Measurements from ENCODE around the gene CD226.

- TF ChIP-seq, protein P1, sequence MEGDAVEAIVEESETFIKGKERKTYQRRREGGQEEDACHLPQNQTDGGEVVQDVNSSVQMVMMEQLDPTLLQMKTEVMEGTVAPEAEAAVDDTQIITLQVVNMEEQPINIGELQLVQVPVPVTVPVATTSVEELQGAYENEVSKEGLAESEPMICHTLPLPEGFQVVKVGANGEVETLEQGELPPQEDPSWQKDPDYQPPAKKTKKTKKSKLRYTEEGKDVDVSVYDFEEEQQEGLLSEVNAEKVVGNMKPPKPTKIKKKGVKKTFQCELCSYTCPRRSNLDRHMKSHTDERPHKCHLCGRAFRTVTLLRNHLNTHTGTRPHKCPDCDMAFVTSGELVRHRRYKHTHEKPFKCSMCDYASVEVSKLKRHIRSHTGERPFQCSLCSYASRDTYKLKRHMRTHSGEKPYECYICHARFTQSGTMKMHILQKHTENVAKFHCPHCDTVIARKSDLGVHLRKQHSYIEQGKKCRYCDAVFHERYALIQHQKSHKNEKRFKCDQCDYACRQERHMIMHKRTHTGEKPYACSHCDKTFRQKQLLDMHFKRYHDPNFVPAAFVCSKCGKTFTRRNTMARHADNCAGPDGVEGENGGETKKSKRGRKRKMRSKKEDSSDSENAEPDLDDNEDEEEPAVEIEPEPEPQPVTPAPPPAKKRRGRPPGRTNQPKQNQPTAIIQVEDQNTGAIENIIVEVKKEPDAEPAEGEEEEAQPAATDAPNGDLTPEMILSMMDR (IDR thresholded peaks at IDR 0.05), result no peak
- TF ChIP-seq POLR2AphosphoS5 (IDR thresholded peaks at IDR 0.05) (no peak), POLR2A (IDR thresholded peaks at IDR 0.05) (no peak)
Measured at GRCh38 chr18:69906765-69907164, 40.9 kb downstream of the CD226 start.

Measured in stomach (tissue), 4 donors.